Measurements from ENCODE around the gene ITGBL1. TPM values are rescaled to one million over a fixed set of nuclear protein-coding genes. Genes with fewer than 3 reads are reported as not detected.

ITGBL1 gene
- total RNA-seq, 4 donors from 2014 or later, result 1.8 to 19.4 (median 2.6) TPM; not detected in 1

DNA sequence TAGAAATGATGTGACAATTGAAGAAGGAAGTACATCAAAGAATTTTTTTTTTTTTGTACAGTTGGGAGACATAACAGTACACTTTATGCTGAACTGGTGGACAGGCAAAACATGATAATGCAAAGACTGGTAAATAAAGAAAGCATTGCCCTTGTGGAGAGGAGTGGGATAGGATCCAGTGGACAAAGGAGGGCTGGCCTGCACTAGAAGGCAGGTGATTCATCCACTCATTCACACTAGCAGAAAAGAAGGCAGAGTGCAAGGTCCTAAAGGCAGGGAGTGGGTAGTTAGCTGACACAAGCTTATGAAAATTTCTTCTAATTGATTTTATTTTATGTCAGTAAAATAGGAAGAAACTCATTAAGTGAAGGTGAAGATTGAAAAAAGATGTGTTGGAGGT lies 18.6 kb upstream of the ITGBL1 start:
- Histone ChIP-seq H3K4me1 (no peaks in the 10 kb centered on the region), H3K36me3 (no peaks in the 10 kb centered on the region), H3K27ac (no peak overlapping the region), H3K9me3 (no peaks in the 10 kb centered on the region), H3K4me3 (no peak overlapping the region), H3K27me3 (peaks cover 0 to 3% of the 10 kb centered on the region in 2 donors)
- DNase-seq, result no peak
- TF ChIP-seq, protein P1, sequence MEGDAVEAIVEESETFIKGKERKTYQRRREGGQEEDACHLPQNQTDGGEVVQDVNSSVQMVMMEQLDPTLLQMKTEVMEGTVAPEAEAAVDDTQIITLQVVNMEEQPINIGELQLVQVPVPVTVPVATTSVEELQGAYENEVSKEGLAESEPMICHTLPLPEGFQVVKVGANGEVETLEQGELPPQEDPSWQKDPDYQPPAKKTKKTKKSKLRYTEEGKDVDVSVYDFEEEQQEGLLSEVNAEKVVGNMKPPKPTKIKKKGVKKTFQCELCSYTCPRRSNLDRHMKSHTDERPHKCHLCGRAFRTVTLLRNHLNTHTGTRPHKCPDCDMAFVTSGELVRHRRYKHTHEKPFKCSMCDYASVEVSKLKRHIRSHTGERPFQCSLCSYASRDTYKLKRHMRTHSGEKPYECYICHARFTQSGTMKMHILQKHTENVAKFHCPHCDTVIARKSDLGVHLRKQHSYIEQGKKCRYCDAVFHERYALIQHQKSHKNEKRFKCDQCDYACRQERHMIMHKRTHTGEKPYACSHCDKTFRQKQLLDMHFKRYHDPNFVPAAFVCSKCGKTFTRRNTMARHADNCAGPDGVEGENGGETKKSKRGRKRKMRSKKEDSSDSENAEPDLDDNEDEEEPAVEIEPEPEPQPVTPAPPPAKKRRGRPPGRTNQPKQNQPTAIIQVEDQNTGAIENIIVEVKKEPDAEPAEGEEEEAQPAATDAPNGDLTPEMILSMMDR (IDR thresholded peaks at IDR 0.05), result no peak
- TF ChIP-seq POLR2A (IDR thresholded peaks at IDR 0.05), result no peak
- intact Hi-C loops (cut with DNase I; ENCODE audit: low total_unique reads), result no loop called here

DNA sequence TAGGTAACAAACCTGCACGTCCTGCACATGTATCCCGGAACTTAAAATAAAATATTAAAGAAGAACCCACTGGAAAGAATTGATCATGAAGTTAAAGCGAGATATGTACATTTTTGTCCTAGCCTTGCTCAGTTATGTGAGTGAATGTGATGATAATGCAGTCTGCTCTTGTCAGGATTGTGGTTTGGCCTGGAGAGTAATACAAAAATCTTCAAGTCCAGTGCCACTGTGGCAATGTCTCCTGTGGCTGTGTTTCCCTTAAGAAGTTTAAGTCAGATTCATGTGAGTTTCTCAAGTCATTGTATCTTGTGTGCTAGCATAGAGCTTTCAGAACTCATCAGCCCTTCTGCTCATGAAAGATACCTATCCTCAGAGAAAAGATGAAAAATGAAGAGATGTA lies 18.0 kb upstream of the ITGBL1 start:
- no peak for TF ChIP-seq POLR2A (IDR thresholded peaks at IDR 0.05)
- TF ChIP-seq, protein P1 (IDR thresholded peaks at IDR 0.05), result no peak
- no peaks in the 10 kb centered on the region for H3K9me3 ChIP-seq
- H3K27ac ChIP-seq, result no peak overlapping the region
- no peak overlapping the region for H3K4me3 ChIP-seq
- H3K36me3 ChIP-seq, result no peaks in the 10 kb centered on the region
- intact Hi-C loops (cut with DNase I; ENCODE audit: low total_unique reads), result no loop called here
- H3K4me1 ChIP-seq, result no peaks in the 10 kb centered on the region
- DNase-seq, result no peak
- H3K27me3 ChIP-seq, result peaks cover 0 to 3% of the 10 kb centered on the region in 2 donors

DNA sequence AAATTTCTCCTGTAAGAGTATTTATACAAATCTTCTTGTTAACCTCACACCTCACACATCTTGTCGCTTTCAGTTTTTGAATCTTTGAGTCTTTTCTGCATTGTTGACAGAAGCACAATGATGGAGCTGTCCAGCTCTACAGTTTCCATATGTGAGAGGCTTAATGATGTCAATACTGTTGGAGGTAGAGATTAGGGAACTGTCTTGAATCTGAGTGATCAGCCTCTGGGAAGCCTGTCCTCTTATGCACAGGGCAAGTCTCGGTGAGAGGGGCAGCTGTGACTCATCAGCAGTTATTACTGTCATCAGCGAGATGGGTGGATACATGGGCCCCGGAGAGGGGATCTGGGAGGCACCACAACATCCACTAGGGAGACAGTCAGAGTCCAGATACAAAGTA lies 4.6 kb upstream of the ITGBL1 start:
- Histone ChIP-seq H3K4me1 (no peaks in the 10 kb centered on the region), H3K36me3 (no peaks in the 10 kb centered on the region), H3K27me3 (no peaks in the 10 kb centered on the region), H3K4me3 (no peak overlapping the region), H3K27ac (no peak overlapping the region), H3K9me3 (no peaks in the 10 kb centered on the region)
- TF ChIP-seq, protein P1 (IDR thresholded peaks at IDR 0.05), result no peak
- TF ChIP-seq POLR2A (IDR thresholded peaks at IDR 0.05), result no peak
- intact Hi-C loops (cut with DNase I; ENCODE audit: low total_unique reads), result no loop called here
- DNase-seq, result no peak

DNA sequence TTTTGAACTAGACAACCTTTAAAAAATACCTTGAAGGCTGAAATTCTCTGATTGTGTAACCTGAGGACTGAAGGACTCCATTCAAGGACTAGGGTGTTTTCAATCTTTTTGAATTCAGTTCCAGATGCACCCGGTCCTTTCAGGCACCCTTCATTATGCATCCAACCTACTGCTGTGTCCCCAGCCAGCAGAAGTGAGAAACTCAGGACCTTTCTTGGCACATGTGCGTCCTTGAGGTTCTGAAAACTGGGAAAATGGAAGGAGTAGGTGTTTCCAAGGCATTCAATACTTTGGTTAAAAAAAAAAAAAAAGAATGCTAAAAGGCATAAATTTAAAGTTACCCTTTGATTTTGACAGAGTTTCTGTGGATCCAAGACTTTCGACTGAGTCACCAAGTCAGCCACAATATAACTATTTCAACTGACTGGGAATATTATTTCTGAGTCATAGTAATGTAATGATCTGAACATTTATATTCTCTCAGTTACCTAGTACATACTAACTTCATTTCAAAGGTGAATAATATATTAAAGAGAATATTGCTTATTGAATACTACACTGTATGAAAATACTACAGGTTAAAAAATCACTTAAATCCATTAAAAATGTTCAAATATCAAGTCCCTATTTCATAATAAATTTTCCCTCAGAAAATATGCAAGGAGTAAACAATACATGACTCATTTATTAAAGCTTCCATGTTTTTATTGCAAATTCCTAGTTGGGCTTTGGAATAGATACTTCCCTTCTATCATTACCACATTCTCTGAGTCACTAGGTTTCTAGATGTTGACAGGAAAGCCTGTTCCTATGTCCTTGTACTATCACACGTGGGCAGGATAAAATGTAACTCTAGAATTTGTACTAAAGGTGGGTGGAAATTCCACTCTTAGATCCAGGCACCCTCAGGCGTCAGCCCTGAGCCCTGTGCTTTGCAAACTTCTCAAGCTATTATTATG lies 2.4 kb upstream of the ITGBL1 start:
- DNase-seq, result no peak
- H3K36me3 ChIP-seq, result no peaks in the 10 kb centered on the region
- H3K9me3 ChIP-seq, result no peaks in the 10 kb centered on the region
- intact Hi-C loops (cut with DNase I; ENCODE audit: low total_unique reads), result no loop called here
- H3K27me3 ChIP-seq, result no peaks in the 10 kb centered on the region
- no peak overlapping the region for H3K27ac ChIP-seq
- no peak overlapping the region for H3K4me3 ChIP-seq
- no peaks in the 10 kb centered on the region for H3K4me1 ChIP-seq
- TF ChIP-seq, protein P1 (IDR thresholded peaks at IDR 0.05), result no peak
- no peak for TF ChIP-seq POLR2A (IDR thresholded peaks at IDR 0.05)

DNA sequence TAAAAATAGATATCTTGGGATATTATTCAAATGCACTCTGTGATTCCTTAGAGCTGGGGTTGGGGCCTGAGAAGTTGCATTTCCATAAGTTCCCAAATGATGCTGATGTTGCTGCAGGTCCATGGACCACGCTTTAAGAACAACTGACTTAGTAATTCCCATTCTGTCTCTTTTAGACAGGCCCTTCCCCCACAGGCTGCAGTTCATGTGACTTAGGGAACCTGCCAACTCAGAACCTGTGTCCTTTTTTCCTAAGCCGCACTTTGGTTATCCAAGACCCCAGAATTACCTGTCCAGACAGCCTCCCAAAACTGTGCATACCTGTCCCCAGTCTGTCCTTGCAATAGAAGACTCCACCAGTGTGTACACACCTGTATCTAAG lies 1.7 kb upstream of the ITGBL1 start:
- no peaks in the 10 kb centered on the region for H3K27me3 ChIP-seq
- H3K27ac ChIP-seq, result no peak overlapping the region
- intact Hi-C loops (cut with DNase I; ENCODE audit: low total_unique reads), result no loop called here
- TF ChIP-seq POLR2A (IDR thresholded peaks at IDR 0.05), result no peak
- TF ChIP-seq, protein P1 (IDR thresholded peaks at IDR 0.05), result no peak
- H3K36me3 ChIP-seq, result no peaks in the 10 kb centered on the region
- no peak for DNase-seq
- H3K9me3 ChIP-seq, result no peaks in the 10 kb centered on the region
- H3K4me3 ChIP-seq, result no peak overlapping the region
- no peaks in the 10 kb centered on the region for H3K4me1 ChIP-seq
